ENCODE results near the gene CENATAC.
A peak's percentile ranks its signal among the peaks of the same experiment; 100 is the strongest.

CENATAC gene

DNA sequence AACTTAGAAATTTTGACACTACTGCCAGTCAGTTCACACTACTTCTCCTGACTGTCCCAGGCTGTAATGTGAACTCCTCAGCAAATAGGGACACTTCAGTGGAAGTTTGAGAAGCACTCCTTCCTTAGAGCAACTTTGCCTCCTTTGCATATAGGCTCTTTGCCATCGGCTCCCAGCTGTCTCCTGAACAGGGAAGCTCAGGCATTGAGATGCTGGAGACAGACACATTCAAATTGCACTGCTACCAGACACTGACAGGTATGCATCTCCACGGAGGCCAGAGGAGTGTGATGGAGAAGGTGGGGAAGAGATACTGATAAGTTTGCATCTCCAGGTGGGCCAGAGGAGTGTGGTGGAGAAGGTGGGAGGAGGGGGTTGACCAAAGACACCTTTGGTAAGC lies 22.1 kb downstream of the CENATAC start:
- Histone ChIP-seq H4K91ac (ENCODE audit: low read depth, low read length) (no peak overlapping the region), H3K79me2 (ENCODE audit: control insufficient read depth, insufficient read depth, low read length, poor library complexity) (peaks cover 11% of the 10 kb centered on the region), H4K12ac (ENCODE audit: low read depth, low read length) (no peak overlapping the region), H2BK12ac (ENCODE audit: low read length) (no peak overlapping the region), H3K79me1 (ENCODE audit: low read length) (peaks cover 8% of the 10 kb centered on the region), H3K9ac (ENCODE audit: low read length) (no peak overlapping the region), H4K8ac (ENCODE audit: low read depth, low read length) (no peak overlapping the region), H3K27ac (ENCODE audit: low read depth, low read length) (no peak overlapping the region), H3K18ac (ENCODE audit: low read length) (no peak overlapping the region), H3K4ac (ENCODE audit: low read depth, low read length) (no peak overlapping the region), H3K23ac (ENCODE audit: low read length) (no peak overlapping the region), H3K9me3 (ENCODE audit: insufficient read depth, low read depth, low read length) (peaks cover 2% of the 10 kb centered on the region), H2BK120ac (ENCODE audit: insufficient read depth, low read length, poor library complexity) (no peak overlapping the region), H2AFZ (ENCODE audit: insufficient read depth, low read length, poor library complexity) (no peak overlapping the region), H3K36me3 (ENCODE audit: control insufficient read depth in 1 of 2, insufficient read depth in 2 of 2, low read length in 2 of 2) (peaks cover 28 to 33% of the 10 kb centered on the region in 2 experiments), H3K27me3 (ENCODE audit: insufficient read depth, low read length) (no peaks in the 10 kb centered on the region), H2BK5ac (ENCODE audit: low read depth, low read length, poor library complexity) (no peak overlapping the region), H3K4me3 (ENCODE audit: low read depth, low read length) (no peak overlapping the region), H3K4me1 (ENCODE audit: control insufficient read depth in 1 of 2, insufficient read depth in 2 of 2, low read length in 2 of 2) (peaks cover 4 to 14% of the 10 kb centered on the region in 2 experiments), H2AK5ac (ENCODE audit: low read length) (no peak overlapping the region), H3K4me2 (ENCODE audit: low read length) (no peak overlapping the region), H3K14ac (ENCODE audit: low read length) (no peak overlapping the region)
- WGBS (ENCODE audit: extremely low coverage, insufficient coverage, insufficient read length), result no CpG with 5 or more reads among the region's 2 CpGs
- no peak for DNase-seq

DNA sequence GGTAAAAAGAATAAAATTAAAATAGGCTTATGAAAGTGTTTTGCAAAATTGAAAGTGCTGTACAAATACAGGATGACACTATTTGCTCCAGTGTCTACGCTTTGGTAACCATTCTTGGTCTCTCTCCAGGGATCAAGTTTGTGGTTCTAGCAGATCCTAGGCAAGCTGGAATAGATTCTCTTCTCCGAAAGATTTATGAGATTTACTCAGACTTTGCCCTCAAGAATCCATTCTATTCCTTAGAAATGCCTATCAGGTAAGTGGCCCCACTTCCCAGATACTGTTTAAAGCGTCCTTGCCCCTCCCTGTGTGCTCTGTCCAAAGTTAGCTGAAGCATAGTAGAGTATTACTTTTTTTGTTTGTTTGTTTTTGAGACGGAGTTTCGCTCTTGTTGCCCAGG lies 23.7 kb downstream of the CENATAC start:
- H2AFZ ChIP-seq (ENCODE audit: insufficient read depth, low read length, poor library complexity), result no peak overlapping the region
- no peak overlapping the region for H3K18ac ChIP-seq (ENCODE audit: low read length)
- no peak overlapping the region for H2AK5ac ChIP-seq (ENCODE audit: low read length)
- H3K36me3 ChIP-seq (ENCODE audit: control insufficient read depth in 1 of 2, insufficient read depth in 2 of 2, low read length in 2 of 2), result peaks cover 27 to 30% of the 10 kb centered on the region in 2 experiments
- no peak overlapping the region for H3K27ac ChIP-seq (ENCODE audit: low read depth, low read length)
- no peak overlapping the region for H3K9ac ChIP-seq (ENCODE audit: low read length)
- H3K4me2 ChIP-seq (ENCODE audit: low read length), result no peak overlapping the region
- peaks cover 18 to 29% of the 10 kb centered on the region in 2 experiments for H3K4me1 ChIP-seq (ENCODE audit: control insufficient read depth in 1 of 2, insufficient read depth in 2 of 2, low read length in 2 of 2)
- no peak overlapping the region for H2BK120ac ChIP-seq (ENCODE audit: insufficient read depth, low read length, poor library complexity)
- H4K8ac ChIP-seq (ENCODE audit: low read depth, low read length), result no peak overlapping the region
- H3K27me3 ChIP-seq (ENCODE audit: insufficient read depth, low read length), result no peaks in the 10 kb centered on the region
- peaks cover 11% of the 10 kb centered on the region for H3K79me2 ChIP-seq (ENCODE audit: control insufficient read depth, insufficient read depth, low read length, poor library complexity)
- no peak overlapping the region for H4K12ac ChIP-seq (ENCODE audit: low read depth, low read length)
- H2BK12ac ChIP-seq (ENCODE audit: low read length), result no peak overlapping the region
- H3K4me3 ChIP-seq (ENCODE audit: low read depth, low read length), result no peak overlapping the region
- H3K79me1 ChIP-seq (ENCODE audit: low read length), result peaks cover 9% of the 10 kb centered on the region
- no peak overlapping the region for H3K14ac ChIP-seq (ENCODE audit: low read length)
- no peak overlapping the region for H3K23ac ChIP-seq (ENCODE audit: low read length)
- H4K91ac ChIP-seq (ENCODE audit: low read depth, low read length), result no peak overlapping the region
- no peak overlapping the region for H2BK5ac ChIP-seq (ENCODE audit: low read depth, low read length, poor library complexity)
- no CpG with 5 or more reads among the region's 5 CpGs for WGBS (ENCODE audit: extremely low coverage, insufficient coverage, insufficient read length)
- H3K4ac ChIP-seq (ENCODE audit: low read depth, low read length), result no peak overlapping the region
- H3K9me3 ChIP-seq (ENCODE audit: insufficient read depth, low read depth, low read length), result no peaks in the 10 kb centered on the region
- no peak for DNase-seq

DNA sequence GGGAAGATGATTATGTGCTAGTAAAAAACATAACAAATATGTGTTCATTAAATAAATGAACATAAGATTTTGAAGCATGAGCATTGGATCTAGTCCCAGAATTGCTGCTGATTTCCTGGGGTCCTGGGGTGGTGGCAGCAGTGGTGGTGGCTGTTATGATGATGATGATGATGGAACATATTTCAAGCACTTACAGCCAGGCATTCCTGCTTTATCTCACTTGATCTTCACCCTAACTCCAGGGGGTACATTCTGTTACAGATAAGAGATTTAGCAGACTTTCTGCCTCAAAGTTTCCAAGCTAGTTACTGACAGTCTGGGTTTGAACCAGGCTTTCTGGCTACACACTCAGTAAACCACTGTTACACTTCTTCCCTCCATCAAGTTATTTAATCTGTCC lies 25.8 kb downstream of the CENATAC start:
- H3K4me3 ChIP-seq (ENCODE audit: low read depth, low read length), result no peak overlapping the region
- H3K4ac ChIP-seq (ENCODE audit: low read depth, low read length), result no peak overlapping the region
- peaks cover 22 to 37% of the 10 kb centered on the region in 2 experiments for H3K4me1 ChIP-seq (ENCODE audit: control insufficient read depth in 1 of 2, insufficient read depth in 2 of 2, low read length in 2 of 2)
- H4K91ac ChIP-seq (ENCODE audit: low read depth, low read length), result no peak overlapping the region
- H3K9ac ChIP-seq (ENCODE audit: low read length), result no peak overlapping the region
- peaks cover 2% of the 10 kb centered on the region for H3K79me1 ChIP-seq (ENCODE audit: low read length)
- no peak overlapping the region for H3K14ac ChIP-seq (ENCODE audit: low read length)
- H3K4me2 ChIP-seq (ENCODE audit: low read length), result no peak overlapping the region
- no peak for DNase-seq
- no peak overlapping the region for H2BK5ac ChIP-seq (ENCODE audit: low read depth, low read length, poor library complexity)
- peak overlapping the region; percentile 15 for H3K27ac ChIP-seq (ENCODE audit: low read depth, low read length)
- H2AFZ ChIP-seq (ENCODE audit: insufficient read depth, low read length, poor library complexity), result no peak overlapping the region
- no peak overlapping the region for H3K23ac ChIP-seq (ENCODE audit: low read length)
- no peak overlapping the region for H3K18ac ChIP-seq (ENCODE audit: low read length)
- no peak overlapping the region for H2BK12ac ChIP-seq (ENCODE audit: low read length)
- no peaks in the 10 kb centered on the region for H3K27me3 ChIP-seq (ENCODE audit: insufficient read depth, low read length)
- peaks cover 34 to 46% of the 10 kb centered on the region in 2 experiments for H3K36me3 ChIP-seq (ENCODE audit: control insufficient read depth in 1 of 2, insufficient read depth in 2 of 2, low read length in 2 of 2)
- peaks cover under 1% of the 10 kb centered on the region for H3K79me2 ChIP-seq (ENCODE audit: control insufficient read depth, insufficient read depth, low read length, poor library complexity)
- H2BK120ac ChIP-seq (ENCODE audit: insufficient read depth, low read length, poor library complexity), result no peak overlapping the region
- no peak overlapping the region for H4K12ac ChIP-seq (ENCODE audit: low read depth, low read length)
- no peak overlapping the region for H2AK5ac ChIP-seq (ENCODE audit: low read length)
- peaks cover 2% of the 10 kb centered on the region for H3K9me3 ChIP-seq (ENCODE audit: insufficient read depth, low read depth, low read length)
- H4K8ac ChIP-seq (ENCODE audit: low read depth, low read length), result no peak overlapping the region

DNA sequence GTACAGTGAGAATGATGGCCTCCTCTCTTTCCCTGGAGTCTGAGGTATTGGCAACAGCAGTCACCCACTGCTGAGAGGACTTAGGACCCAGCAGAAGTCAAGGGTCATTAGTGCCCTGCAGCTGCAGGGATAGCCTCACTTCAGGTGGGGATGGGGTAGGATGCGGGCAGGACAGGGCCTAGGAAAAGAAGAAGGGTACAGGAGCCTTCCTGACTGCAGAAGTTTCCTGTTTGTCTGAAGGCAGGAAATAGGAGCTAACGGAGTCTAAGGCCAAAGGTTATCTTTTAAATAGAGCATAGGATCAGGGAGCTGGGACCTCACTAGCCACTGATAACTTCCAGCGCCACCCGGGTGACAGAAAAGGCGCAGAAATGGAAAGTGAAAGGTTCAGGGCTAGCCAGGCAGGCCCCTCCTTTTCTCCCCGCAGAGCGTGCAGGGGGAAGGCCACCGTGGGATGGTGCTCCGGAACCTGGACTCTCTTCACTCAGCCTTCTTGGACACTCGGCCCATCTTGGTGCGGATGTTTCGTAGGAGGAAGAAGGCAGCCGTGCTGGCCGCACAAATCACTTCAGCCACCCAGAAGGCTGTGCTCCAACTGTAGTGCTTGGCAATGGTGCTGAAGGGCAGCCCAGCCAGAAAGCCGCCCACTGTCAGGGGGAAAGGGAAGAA lies 26.6 kb downstream of the CENATAC start:
- Histone ChIP-seq H2BK12ac (ENCODE audit: low read length) (no peak overlapping the region), H3K4me1 (ENCODE audit: control insufficient read depth in 1 of 2, insufficient read depth in 2 of 2, low read length in 2 of 2) (peaks cover 30 to 43% of the 10 kb centered on the region in 2 experiments), H3K79me1 (ENCODE audit: low read length) (peaks cover 1% of the 10 kb centered on the region), H3K18ac (ENCODE audit: low read length) (no peak overlapping the region), H3K36me3 (ENCODE audit: control insufficient read depth in 1 of 2, insufficient read depth in 2 of 2, low read length in 2 of 2) (peaks cover 34 to 47% of the 10 kb centered on the region in 2 experiments), H3K14ac (ENCODE audit: low read length) (no peak overlapping the region), H2AFZ (ENCODE audit: insufficient read depth, low read length, poor library complexity) (no peak overlapping the region), H4K8ac (ENCODE audit: low read depth, low read length) (no peak overlapping the region), H2BK5ac (ENCODE audit: low read depth, low read length, poor library complexity) (no peak overlapping the region), H3K9me3 (ENCODE audit: insufficient read depth, low read depth, low read length) (peaks cover 2% of the 10 kb centered on the region), H3K79me2 (ENCODE audit: control insufficient read depth, insufficient read depth, low read length, poor library complexity) (peaks cover 2% of the 10 kb centered on the region), H3K27me3 (ENCODE audit: insufficient read depth, low read length) (no peaks in the 10 kb centered on the region), H2BK120ac (ENCODE audit: insufficient read depth, low read length, poor library complexity) (no peak overlapping the region), H4K12ac (ENCODE audit: low read depth, low read length) (no peak overlapping the region), H3K4me2 (ENCODE audit: low read length) (no peak overlapping the region), H4K91ac (ENCODE audit: low read depth, low read length) (no peak overlapping the region), H3K4me3 (ENCODE audit: low read depth, low read length) (peak overlapping the region; percentile 11), H3K27ac (ENCODE audit: low read depth, low read length) (peak overlapping the region; percentile 60), H3K4ac (ENCODE audit: low read depth, low read length) (no peak overlapping the region), H3K9ac (ENCODE audit: low read length) (no peak overlapping the region), H2AK5ac (ENCODE audit: low read length) (no peak overlapping the region), H3K23ac (ENCODE audit: low read length) (no peak overlapping the region)
- peak in 1 of 2 donors; percentile 42 for DNase-seq
- no CpG with 5 or more reads among the region's 15 CpGs for WGBS (ENCODE audit: extremely low coverage, insufficient coverage, insufficient read length)

Data from trophoblast cell (in vitro differentiated cells and primary cell).